HG03342 (cell line): ENCODE data around the gene SLC6A6.
A peak's percentile ranks its signal among the peaks of the same experiment; 100 is the strongest.
"Not testable (repeated sequence)": the region's sequence is repeated elsewhere in the genome, so short reads cannot be mapped to it uniquely, and the experiment has no call there.

Experiments used
- ATAC-seq: cut with Tn5 transposase; IDR thresholded peaks from one replicate; pipeline ENCODE4 v1.9.1; 2021; ENCODE audit warnings: mild to moderate bottlenecking, moderate library complexity; ENCODE audit not compliant: unreplicated experiment

Gene SLC6A6

GRCh38 chr3:14397531-14397930 lies 4.9 kb upstream of the SLC6A6 start:
- ATAC-seq, result no peak

DNA sequence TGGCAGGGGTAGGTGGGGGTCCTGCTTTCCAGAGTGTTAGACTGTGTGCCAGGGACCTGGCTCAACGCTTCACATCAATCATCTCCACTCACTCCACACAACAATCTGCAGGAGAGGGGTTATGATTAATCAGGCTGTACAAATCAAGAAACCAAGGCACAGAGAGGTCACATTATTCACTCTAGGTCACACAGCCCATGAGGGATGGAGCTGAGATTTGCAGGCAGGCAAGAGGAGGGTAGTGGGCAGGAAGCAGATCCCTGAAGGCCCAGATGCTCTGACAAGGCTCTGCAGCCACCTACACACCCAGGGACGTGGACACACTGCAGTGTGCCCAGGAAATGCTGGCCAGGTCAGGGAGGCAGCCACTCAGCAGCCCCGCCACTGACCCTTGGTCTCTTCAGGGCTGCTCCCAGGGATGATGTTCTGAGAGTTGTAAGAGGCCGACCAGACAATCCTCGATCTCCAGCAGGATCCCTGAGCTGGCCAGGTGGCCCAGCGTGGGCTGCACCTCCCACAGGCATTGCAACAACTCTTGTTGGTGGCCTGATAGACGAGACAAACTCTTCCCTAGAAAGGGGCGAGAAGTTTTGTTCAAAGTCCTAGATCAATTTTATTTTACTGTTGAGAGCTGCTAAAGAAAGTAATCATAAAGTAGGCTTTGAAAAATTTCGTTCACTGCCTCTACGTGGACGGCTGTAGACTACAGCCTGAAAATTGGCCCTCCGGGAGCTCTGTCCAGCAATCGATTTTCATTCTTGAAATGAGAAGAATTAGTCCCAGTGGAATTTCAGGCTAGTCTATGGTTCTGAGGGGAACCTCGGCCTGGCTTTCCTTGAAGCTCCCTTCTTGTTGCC lies 4.2 kb upstream of the SLC6A6 start:
- no peak for ATAC-seq

GRCh38 chr3:14398797-14399106 lies 3.7 kb upstream of the SLC6A6 start:
- no peak for ATAC-seq

DNA sequence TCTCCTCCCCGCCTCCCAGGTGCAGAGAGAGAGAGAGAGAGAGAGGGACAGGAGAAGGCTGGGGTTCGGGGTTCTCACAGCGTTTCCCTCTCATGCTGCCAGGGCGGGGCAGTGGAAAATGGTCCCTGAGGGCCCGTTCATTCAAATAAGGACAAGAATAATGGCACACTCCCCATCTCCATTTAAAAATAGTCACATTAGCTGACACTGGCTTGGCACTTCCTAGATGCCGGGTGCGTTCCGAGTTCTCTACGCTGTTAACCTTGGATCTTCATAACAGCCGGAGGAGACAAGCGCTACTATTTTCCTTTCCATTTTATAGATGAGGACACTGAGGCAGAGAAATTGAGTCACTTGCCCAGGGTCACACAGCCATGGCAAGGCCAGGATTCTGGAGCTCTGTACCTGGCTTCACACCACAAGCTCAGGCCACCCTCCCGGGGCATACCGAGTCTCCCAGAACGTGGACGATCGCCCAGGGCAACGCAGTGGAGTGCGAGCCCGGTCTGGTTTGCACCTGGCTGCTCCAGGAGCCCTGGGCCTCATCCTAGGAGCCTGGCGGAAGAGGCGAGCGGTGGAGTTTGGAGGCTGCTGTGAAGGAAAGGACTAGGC lies 608 bp upstream of the SLC6A6 start:
- ATAC-seq, result peak; percentile 7

DNA sequence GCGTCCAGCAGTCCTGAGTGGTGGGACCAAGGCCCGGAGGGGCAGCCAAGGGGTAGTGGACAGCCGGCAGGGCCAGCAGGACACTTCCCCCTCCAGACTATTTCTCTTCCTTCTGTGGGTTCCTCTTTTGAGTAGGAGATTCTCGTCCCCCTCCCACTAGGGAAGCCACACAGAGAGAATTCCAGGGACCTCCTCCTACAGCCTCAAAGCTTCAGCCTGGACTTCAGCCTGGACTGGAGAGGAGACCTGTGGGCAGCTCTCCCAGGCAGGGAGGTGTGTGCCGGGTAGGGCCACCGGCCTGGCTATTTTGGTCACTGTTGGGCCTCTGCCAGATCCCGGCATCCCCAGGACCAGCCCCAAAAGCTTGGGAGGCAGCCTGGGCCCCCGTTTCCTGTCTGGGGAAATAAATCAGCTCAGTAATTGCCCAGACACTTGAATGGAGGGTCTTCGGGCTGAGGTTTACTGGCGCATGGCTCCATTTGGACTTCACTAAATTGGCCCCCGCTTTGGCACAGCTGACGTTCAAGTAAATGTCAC lies 1.3 kb downstream of the SLC6A6 start:
- no peak for ATAC-seq

DNA sequence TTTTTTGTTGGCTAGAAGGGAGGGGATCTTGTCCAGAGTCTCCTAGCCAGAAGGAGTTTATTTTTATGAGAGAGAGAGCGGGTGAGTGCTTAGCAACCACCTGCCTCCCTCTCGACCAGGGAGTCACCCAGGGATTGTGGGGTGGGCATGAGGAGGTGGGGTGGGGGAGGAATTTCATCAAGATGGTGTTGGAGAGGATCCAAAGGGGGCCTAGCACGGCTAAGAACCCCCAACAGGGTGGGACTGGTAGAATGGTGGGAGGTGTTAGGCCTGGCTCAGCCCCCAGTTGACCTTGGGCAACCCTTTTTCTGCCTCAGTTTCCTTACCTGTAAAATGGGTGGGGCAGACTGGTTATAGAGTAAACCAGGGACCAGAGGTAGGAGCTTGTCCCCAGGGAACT lies 1.8 kb downstream of the SLC6A6 start:
- ATAC-seq, result no peak

- no peak for ATAC-seq
Measured at GRCh38 chr3:14404631-14405359, 2.4 kb downstream of the SLC6A6 start.

- ATAC-seq, result no peak
Measured at GRCh38 chr3:14405360-14406238, 3.2 kb downstream of the SLC6A6 start.

GRCh38 chr3:14406336-14406735 lies 3.9 kb downstream of the SLC6A6 start:
- no peak for ATAC-seq

DNA sequence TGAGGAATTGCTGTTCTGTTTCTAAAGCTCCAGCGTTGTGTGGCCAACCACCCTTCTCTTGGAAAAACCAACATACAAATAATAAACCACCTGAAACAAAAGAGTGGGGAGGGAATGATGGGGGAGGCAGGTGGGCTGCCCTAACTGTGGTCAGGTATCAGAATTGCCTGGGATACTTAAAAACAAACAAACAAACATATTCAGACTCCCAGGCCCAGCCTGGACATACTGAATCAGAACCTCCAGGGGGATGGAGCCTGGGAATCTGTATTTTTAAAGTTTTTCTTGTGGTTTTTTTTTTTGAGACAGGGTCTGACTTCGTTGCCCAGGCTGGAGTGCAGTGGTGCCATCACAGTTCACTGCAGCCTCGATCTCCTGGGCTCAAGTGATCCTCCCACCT lies 4.4 kb downstream of the SLC6A6 start:
- no peak for ATAC-seq

DNA sequence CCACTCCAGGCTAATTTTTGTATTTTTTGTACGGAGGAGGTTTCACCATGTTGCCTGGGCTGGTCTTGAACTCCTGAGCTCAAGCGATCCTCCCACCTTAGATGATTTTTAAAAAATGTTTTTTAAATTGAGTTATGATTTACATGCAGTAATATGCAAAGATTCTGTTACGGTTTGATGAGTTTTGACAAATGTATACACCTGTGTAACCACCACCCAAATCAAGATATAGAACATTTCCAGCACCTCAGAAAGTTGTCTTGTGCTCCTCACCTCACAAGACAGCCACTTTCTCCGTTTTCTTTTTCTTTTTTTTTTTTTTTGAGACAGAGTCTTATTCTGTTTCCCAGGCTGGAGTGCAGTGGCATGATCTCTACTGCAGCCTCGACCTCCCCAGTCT lies 4.8 kb downstream of the SLC6A6 start:
- ATAC-seq, result no peak

- ATAC-seq, result not testable (repeated sequence)
Measured at GRCh38 chr3:14409779-14410063, 7.3 kb downstream of the SLC6A6 start.

GRCh38 chr3:14410106-14410502 lies 7.7 kb downstream of the SLC6A6 start:
- no peak for ATAC-seq

DNA sequence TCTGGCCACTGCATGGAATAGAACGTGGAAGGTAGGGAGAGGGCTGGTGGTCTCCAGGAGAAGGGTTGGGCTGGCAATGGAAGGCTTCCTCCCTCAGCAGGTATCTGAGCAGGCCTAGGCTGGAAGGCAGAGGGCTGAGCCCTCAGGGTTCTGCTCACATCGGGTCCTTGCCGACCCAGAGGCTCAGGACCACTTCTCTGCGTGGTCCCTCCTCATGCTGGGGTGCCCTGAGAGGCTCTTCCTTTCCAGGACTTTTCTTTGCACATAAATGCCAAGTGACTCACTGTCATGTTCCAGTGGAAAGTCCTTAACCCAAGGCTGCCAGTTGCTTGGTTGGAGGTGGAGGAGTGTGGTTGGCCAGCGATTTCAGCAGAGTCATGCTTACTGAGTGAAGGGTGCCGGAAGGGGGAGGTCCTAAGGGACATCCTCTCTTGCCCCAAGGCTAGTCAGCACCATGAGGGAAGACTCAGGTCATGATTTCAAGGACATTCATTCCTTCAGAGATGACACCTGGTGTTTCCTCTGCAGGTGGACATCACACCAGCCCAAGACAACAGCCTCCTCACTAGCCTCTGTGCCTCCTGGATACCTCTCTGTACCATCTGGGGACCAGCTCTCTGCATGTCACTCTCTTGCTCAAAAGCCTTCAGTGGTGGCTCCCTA lies 8.2 kb downstream of the SLC6A6 start:
- ATAC-seq, result no peak

GRCh38 chr3:14411166-14411526 lies 8.7 kb downstream of the SLC6A6 start:
- ATAC-seq, result no peak

DNA sequence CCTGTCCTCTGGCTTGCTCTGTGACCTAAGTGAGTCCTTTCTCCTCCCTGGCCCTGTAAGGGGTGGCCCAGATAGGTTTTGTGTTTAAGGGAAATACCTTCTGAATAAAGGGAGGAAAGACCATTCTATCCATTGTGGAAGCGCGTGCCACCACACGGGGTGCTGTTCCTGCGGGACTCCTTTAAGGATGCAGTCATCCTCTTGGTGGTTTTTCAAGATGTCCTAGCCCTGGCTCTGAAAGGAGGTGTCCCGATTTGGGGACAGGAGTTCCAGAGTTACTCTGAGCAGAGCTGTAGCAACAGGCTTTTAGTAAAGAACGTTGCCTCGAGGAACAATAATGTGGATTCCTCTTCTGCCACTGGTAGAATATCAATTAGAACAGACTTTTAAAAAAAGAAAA lies 9.6 kb downstream of the SLC6A6 start:
- ATAC-seq, result no peak

DNA sequence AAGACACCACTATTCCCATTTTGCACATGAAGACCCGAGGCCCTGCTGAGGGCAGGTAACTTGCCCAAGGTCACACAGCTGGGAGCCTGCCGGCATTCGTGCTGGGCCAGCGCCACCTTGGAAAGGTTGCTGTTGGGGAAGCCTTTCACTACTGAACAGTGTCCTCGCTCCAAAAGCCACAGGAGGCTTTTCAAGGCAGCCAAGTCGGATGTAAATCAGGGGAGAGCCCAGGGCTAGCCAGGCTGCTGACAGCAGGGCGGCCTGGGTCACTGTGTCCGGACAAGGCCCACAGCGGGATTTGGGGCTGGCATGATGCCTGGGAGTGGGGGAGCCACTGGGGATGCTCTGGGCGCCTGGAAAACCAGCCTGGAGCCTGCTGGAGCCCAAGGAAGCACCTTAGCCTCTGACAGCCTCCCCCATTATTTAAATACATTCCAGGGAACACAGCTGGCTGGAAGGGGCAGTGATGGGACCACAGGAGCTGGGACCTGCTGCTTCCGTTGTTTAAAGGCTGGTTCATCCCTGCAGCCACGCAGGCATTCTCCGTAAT lies 10.5 kb downstream of the SLC6A6 start:
- no peak for ATAC-seq

DNA sequence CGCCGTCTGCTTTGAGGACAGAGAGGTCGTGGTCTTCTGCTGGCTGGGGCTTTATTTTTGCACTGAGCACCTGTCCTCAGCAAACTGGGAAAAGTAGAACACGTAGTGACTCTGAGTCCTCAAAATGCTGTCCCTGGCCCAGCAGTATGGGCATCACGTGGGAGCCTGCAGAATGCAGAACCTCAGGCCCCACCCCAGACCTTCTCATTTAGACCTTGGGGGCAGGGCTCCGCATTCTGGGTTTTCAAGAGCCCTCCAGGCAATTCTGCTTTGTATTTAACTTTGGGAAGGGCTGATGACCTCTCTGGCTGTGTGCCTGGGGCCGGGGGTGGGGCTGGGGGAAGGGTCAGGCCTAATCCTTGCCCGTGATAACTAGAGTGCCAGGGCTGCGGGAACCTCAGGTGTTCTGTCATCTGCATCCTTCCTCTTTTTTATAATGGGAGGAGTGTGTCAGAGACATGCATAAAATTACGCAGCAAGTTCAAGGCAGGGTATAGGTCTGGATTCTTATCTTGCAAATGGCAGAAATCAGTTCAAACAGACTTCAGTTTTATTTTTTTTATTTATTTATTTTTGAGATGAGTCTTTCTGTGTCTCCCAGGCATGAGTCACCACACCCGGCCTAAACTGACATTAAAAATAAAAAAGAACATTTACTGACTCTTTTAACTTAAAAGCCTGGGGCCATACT lies 11.1 kb downstream of the SLC6A6 start:
- no peak for ATAC-seq

DNA sequence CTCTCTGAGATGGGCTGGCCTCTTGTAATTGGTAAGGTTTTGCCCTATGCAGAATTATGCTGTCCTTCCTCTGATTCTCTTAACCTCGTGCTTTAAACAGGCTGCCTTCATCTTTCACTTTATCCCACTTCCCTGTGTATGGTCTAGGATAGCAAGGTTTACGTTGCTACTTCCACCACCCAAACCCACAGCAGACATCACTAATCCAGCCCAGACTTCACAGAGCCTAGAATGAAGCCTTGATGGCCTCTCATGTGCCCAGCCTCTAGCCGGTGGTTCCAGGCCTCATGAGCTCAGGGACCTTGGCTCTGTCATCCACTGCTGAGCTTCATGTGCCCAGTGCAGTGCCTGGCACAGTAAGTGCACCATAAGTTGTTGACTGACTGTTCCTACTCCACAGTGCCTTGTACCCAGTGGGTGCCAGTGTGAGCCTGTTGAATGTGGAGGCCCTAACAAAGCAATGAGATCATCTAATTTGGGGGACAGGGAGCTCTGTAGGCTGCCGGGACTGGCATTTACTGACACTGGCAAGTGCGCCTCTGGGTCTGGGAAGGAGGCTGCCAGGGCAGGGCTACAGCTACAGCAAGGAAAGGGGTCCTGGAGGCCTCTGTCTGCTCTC lies 12.5 kb downstream of the SLC6A6 start:
- no peak for ATAC-seq
